H9 (cell line): ENCODE data around the gene SELENOK. TPM values are rescaled to one million over a fixed set of nuclear protein-coding genes. Genes with fewer than 3 reads are reported as not detected.

Experiments
- DNase-seq: peaks from one replicate; pipeline ENCODE4 v3.0.0-alpha.2; 2017
- H2AFZ ChIP-seq: one replicate; pipeline ENCODE4 v1.6.1; 2013; ENCODE audit warnings: mild to moderate bottlenecking, low read length, control low read depth, moderate library complexity
- H2AK5ac ChIP-seq: 2 replicates; pipeline ENCODE4 v1.6.1; 2013; ENCODE audit warnings: low read length, control low read depth, mixed read lengths; ENCODE audit not compliant: insufficient read length
- H2BK120ac ChIP-seq: one replicate; pipeline ENCODE4 v1.6.1; 2013; ENCODE audit warnings: low read depth, mild to moderate bottlenecking, low read length, control low read depth, inconsistent platforms; ENCODE audit not compliant: poor library complexity, severe bottlenecking
- H2BK12ac ChIP-seq: 2 replicates; pipeline ENCODE4 v1.6.1; 2013; ENCODE audit warnings: low read length, control low read depth, mixed read lengths, low read depth; ENCODE audit not compliant: insufficient read length
- H2BK15ac ChIP-seq: 2 replicates; pipeline ENCODE4 v1.6.1; 2013; ENCODE audit warnings: low read depth, low read length, control low read depth
- H2BK20ac ChIP-seq: one replicate; pipeline ENCODE4 v1.6.1; 2013; ENCODE audit warnings: low read depth, mild to moderate bottlenecking, low read length, control low read depth, inconsistent platforms; ENCODE audit not compliant: poor library complexity, severe bottlenecking
- H2BK5ac ChIP-seq: 2 replicates; pipeline ENCODE4 v1.6.1; 2013; ENCODE audit warnings: low read length, control low read depth, mixed read lengths; ENCODE audit not compliant: insufficient read length
- H3K14ac ChIP-seq: 2 replicates; pipeline ENCODE4 v1.6.1; 2013; ENCODE audit warnings: low read length, control low read depth; ENCODE audit not compliant: insufficient read depth
- H3K18ac ChIP-seq: 2 replicates; pipeline ENCODE4 v1.6.1; 2013; ENCODE audit warnings: low read depth, mild to moderate bottlenecking, mixed read lengths, low read length, control low read depth; ENCODE audit not compliant: insufficient read length
- H3K23ac ChIP-seq: 2 replicates; pipeline ENCODE4 v1.6.1; 2013; ENCODE audit warnings: low read length, control low read depth, mixed read lengths, low read depth; ENCODE audit not compliant: insufficient read length
- H3K23me2 ChIP-seq: 2 replicates; pipeline ENCODE4 v1.6.1; 2013; ENCODE audit warnings: low read depth, mild to moderate bottlenecking, mixed read lengths, low read length, control low read depth; ENCODE audit not compliant: insufficient read length, poor library complexity, severe bottlenecking
- H3K27ac ChIP-seq: 2 replicates; pipeline ENCODE4 v1.5.1; 2013; ENCODE audit warnings: low read length, control low read depth, mixed read lengths, low read depth; ENCODE audit not compliant: insufficient read length
- H3K27me3 ChIP-seq: 2 replicates; pipeline ENCODE4 v1.6.1; 2013; ENCODE audit warnings: low read length, control low read depth, inconsistent platforms; ENCODE audit not compliant: insufficient read depth
- H3K4ac ChIP-seq: 2 replicates; pipeline ENCODE4 v1.6.1; 2013; ENCODE audit warnings: low read depth, mild to moderate bottlenecking, control low read depth, inconsistent platforms, low read length, moderate library complexity
- H3K4me1 ChIP-seq: 2 replicates; pipeline ENCODE4 v1.6.1; 2013; ENCODE audit warnings: low read length, control low read depth, inconsistent platforms; ENCODE audit not compliant: insufficient read depth
- H3K4me2 ChIP-seq: 2 replicates; pipeline ENCODE4 v1.6.1; 2013; ENCODE audit warnings: low read length, control low read depth, mixed read lengths; ENCODE audit not compliant: insufficient read length, insufficient read depth
- H3K56ac ChIP-seq: 2 replicates; pipeline ENCODE4 v1.6.1; 2013; ENCODE audit warnings: low read depth, mild to moderate bottlenecking, mixed read lengths, low read length, control low read depth; ENCODE audit not compliant: insufficient read length
- H3K79me1 ChIP-seq: 2 replicates; pipeline ENCODE4 v1.6.1; 2013; ENCODE audit warnings: low read depth, mild to moderate bottlenecking, moderate library complexity, low read length, control low read depth, inconsistent platforms; ENCODE audit not compliant: insufficient read depth, poor library complexity, severe bottlenecking
- H3K79me2 ChIP-seq: 2 replicates; pipeline ENCODE4 v1.6.1; 2013; ENCODE audit warnings: low read length, control low read depth, inconsistent platforms; ENCODE audit not compliant: insufficient read depth
- H3K9ac ChIP-seq: 2 replicates; pipeline ENCODE4 v1.6.1; 2013; ENCODE audit warnings: low read length, control low read depth, mixed read lengths; ENCODE audit not compliant: insufficient read length; ENCODE audit errors: extremely low read depth
- H3K9me3 ChIP-seq: one replicate; pipeline ENCODE4 v1.6.1; 2013; ENCODE audit warnings: low read depth, low read length, inconsistent platforms; ENCODE audit not compliant: control insufficient read depth
- H3T11ph ChIP-seq: one replicate; pipeline ENCODE4 v1.6.1; 2013; ENCODE audit warnings: mild to moderate bottlenecking, low read length, control low read depth, inconsistent platforms
- H4K20me1 ChIP-seq: one replicate; pipeline ENCODE4 v1.6.1; 2013; ENCODE audit not compliant: control insufficient read depth, insufficient read length, insufficient read depth
- H4K5ac ChIP-seq: 2 replicates; pipeline ENCODE4 v1.6.1; 2013; ENCODE audit warnings: low read depth, mild to moderate bottlenecking, mixed read lengths, low read length, control low read depth; ENCODE audit not compliant: insufficient read length
- H4K8ac ChIP-seq: replicated peaks from 2 replicates; pipeline ENCODE4 v1.6.1; 2013; ENCODE audit warnings: low read length, control low read depth, mixed read lengths, low read depth; ENCODE audit not compliant: insufficient read length
- H4K91ac ChIP-seq: 2 replicates; pipeline ENCODE4 v1.6.1; 2013; ENCODE audit warnings: low read depth, mild to moderate bottlenecking, moderate library complexity, mixed read lengths, low read length, control low read depth; ENCODE audit not compliant: insufficient read length
- H3K27ac Mint-ChIP-seq, 3 experiments: 2 replicates in 2 of 3; 3 replicates in 1 of 3; pipeline ENCODE4 v1.8.0; 2020 to 2021; ENCODE audit warnings: mixed read lengths in 3 of 3, mild to moderate bottlenecking in 1 of 3, moderate library complexity in 1 of 3
- H3K27me3 Mint-ChIP-seq: 2 replicates; pipeline ENCODE4 v1.8.0; 2021; ENCODE audit warnings: low read depth, mild to moderate bottlenecking, moderate library complexity, mixed read lengths
- H3K36me3 Mint-ChIP-seq, 3 experiments: 2 replicates in 2 of 3; 3 replicates in 1 of 3; pipeline ENCODE4 v1.8.0; 2020 to 2021; ENCODE audit warnings: low read depth in 3 of 3, mixed read lengths in 3 of 3; ENCODE audit not compliant: insufficient read depth in 1 of 3
- H3K4me1 Mint-ChIP-seq, 2 experiments: 2 replicates each; pipeline ENCODE4 v1.8.0; 2020; ENCODE audit warnings: mixed read lengths in 2 of 2
- H3K4me3 Mint-ChIP-seq, 2 experiments: 2 replicates in 1 of 2; 3 replicates in 1 of 2; pipeline ENCODE4 v1.8.0; 2020 to 2021; ENCODE audit warnings: mild to moderate bottlenecking in 2 of 2, mixed read lengths in 2 of 2, moderate library complexity in 1 of 2
- H3K9me3 Mint-ChIP-seq, 2 experiments: 2 replicates in 1 of 2; 3 replicates in 1 of 2; pipeline ENCODE4 v1.8.0; 2020; ENCODE audit warnings: mild to moderate bottlenecking in 2 of 2, mixed read lengths in 2 of 2, moderate library complexity in 1 of 2
- CTCF ChIP-seq: fragments of 200-600 bp; sonication (generic); conservative IDR thresholded peaks from 3 replicates; pipeline ENCODE4 v1.8.0; 2021; ENCODE audit warnings: antibody characterized with exemption, mild to moderate bottlenecking
- WGBS: extraction: QIAGEN DNeasy Blood & Tissue Kit; methylation state at CpG from one replicate; pipeline ENCODE4 v1.1.7; 2013; ENCODE audit warnings: missing lambda C conversion rate, low lambda C conversion rate, mixed read lengths; ENCODE audit not compliant: insufficient read length; ENCODE audit errors: extremely low coverage; 5-methylcytosine and 5-hydroxymethylcytosine counted together
- total RNA-seq: library from RNA; stranded (reverse); gene quantifications from 2 replicates; pipeline ENCODE4 v1.2.1, GENCODE V29; 2021

SELENOK gene
- total RNA-seq, 1 experiment from 2014 or later = 34.6 TPM

- Mint-ChIP-seq H3K4me1 (peaks cover 19 to 23% of the 10 kb centered on the region in 2 experiments), H3K27ac (peak overlapping the region; percentile 84 to 99 (median 92); a peak in 5 of 7 replicates), H3K4me3 (peak overlapping the region; percentile 95 to 97), H3K9me3 (no peaks in the 10 kb centered on the region; a peak in 1 of 5 replicates), H3K27me3 (peaks cover 20% of the 10 kb centered on the region), H3K36me3 (peaks cover 6 to 19% (median 19%) of the 10 kb centered on the region in 3 experiments; a peak in 5 of 7 replicates)
- no peak overlapping the region for H3K23ac ChIP-seq
- H2BK120ac ChIP-seq = peak overlapping the region; percentile 91
- peak overlapping the region; percentile 96 for H3K56ac ChIP-seq
- H2AFZ ChIP-seq = no peak overlapping the region
- peak overlapping the region; percentile 85 for H4K5ac ChIP-seq
- peak overlapping the region; percentile 66 for H3K27ac ChIP-seq
- H2BK12ac ChIP-seq = no peak overlapping the region
- H3K14ac ChIP-seq = peak overlapping the region; percentile 97
- H3K79me1 ChIP-seq = peaks cover 5% of the 10 kb centered on the region
- H2AK5ac ChIP-seq = no peak overlapping the region
- no peaks in the 10 kb centered on the region for H3K27me3 ChIP-seq
- WGBS = no CpG with 5 or more reads among the region's 21 CpGs
- peak overlapping the region; percentile 79 for H4K91ac ChIP-seq
- DNase-seq = no peak
- H3K4me1 ChIP-seq = peaks cover 2% of the 10 kb centered on the region; the same call in 1 of the 2 replicates
- H2BK5ac ChIP-seq = peak overlapping the region; percentile 86
- peak overlapping the region; percentile 10 for H3T11ph ChIP-seq
- peaks cover 8% of the 10 kb centered on the region; the same call in 1 of the 2 replicates for H3K79me2 ChIP-seq
- H3K23me2 ChIP-seq = peaks cover 12% of the 10 kb centered on the region
- no peak overlapping the region for H4K8ac ChIP-seq
- H4K20me1 ChIP-seq = no peaks in the 10 kb centered on the region
- H2BK15ac ChIP-seq = no peak overlapping the region
- peak overlapping the region; percentile 80; the same call in 1 of the 2 replicates for H3K4ac ChIP-seq
- TF ChIP-seq CTCF = no peak
- H2BK20ac ChIP-seq = no peak overlapping the region
- H3K9me3 ChIP-seq = no peaks in the 10 kb centered on the region
- H3K18ac ChIP-seq = peak overlapping the region; percentile 93
- H3K9ac ChIP-seq = peak overlapping the region; percentile 94
- peak overlapping the region; percentile 94 for H3K4me2 ChIP-seq
These were observed 758 bp downstream of the SELENOK start for GRCh38 chr3:53890726-53891475.
